ENCODE measurements around the gene SH3BP2.

The SH3BP2 gene

DNA sequence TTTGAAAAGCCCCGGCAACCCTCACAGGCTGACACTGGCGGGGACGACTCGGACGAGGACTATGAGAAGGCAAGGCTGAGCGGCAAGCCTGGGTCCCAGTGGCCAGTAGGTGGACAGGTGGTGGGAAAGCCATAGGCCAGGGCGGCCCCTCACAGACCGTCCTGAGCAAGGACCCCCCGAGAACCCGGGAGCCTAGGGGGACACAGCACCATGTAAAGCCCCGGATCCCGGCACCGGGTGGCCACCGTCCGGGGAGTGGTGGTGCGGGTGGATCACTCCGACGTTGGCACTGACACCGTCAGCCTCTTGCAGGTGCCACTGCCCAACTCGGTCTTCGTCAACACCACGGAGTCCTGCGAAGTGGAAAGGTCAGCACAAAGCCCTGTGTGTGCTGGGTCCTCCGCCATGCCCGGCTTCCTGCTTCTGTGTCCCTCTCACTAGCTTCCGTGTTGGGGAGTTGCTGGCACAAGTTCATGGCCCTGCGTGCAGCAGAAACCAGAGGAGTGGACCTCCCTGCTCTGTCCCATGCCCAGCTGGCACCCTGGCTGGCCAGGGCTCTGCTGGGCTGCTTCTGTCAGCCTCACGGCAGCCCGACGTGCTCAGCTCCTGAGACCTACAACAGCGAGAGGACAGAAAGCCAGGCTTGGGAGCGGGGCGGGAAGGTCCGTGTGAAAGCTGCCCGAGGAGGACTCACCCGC lies 38.9 kb downstream of the SH3BP2 start:
- no peak for DNase-seq (ENCODE audit: low read depth in 2 of 3, low spot score in 2 of 3)

GRCh38 chr4:2832309-2832980 lies 39.6 kb downstream of the SH3BP2 start:
- no peak for DNase-seq (ENCODE audit: low read depth in 2 of 3, low spot score in 2 of 3)

DNA sequence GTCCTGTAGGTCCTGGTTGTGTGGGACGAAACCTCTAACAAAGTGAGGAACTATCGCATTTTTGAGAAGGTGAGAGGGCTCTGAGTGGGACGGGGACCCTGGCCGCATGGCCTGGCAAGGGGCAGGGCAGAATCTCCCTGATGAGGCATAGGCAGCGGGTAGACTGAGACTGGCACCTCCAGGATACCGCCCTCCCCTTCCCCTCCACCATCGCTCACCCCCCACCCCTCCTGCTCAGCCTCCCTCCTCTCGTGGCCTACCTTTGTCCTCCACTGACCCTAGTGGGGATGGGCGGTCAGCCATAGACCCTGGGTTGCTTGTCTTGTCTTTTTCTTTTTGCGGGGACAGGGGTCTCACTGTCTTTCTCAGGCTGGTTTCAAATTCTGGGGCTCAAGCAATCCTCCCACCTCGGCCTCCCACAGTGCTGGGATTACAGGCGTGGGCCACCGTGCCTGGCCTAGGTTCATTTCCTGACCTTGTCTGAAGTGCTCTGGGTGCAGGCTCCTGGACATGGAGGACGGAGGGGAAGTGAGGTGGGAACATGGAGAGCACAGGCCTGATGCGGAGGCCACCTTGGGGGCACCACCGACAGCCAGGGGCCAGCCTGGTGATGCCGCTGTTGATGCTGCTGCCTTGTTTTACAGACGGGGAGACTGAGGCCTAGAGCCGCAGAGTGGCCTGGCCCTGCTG lies 40.2 kb downstream of the SH3BP2 start:
- no peak for DNase-seq (ENCODE audit: low read depth in 2 of 3, low spot score in 2 of 3)

- DNase-seq (ENCODE audit: low read depth in 2 of 3, low spot score in 2 of 3), result no peak
Measured at GRCh38 chr4:2833671-2834000, 40.8 kb downstream of the SH3BP2 start.

DNA sequence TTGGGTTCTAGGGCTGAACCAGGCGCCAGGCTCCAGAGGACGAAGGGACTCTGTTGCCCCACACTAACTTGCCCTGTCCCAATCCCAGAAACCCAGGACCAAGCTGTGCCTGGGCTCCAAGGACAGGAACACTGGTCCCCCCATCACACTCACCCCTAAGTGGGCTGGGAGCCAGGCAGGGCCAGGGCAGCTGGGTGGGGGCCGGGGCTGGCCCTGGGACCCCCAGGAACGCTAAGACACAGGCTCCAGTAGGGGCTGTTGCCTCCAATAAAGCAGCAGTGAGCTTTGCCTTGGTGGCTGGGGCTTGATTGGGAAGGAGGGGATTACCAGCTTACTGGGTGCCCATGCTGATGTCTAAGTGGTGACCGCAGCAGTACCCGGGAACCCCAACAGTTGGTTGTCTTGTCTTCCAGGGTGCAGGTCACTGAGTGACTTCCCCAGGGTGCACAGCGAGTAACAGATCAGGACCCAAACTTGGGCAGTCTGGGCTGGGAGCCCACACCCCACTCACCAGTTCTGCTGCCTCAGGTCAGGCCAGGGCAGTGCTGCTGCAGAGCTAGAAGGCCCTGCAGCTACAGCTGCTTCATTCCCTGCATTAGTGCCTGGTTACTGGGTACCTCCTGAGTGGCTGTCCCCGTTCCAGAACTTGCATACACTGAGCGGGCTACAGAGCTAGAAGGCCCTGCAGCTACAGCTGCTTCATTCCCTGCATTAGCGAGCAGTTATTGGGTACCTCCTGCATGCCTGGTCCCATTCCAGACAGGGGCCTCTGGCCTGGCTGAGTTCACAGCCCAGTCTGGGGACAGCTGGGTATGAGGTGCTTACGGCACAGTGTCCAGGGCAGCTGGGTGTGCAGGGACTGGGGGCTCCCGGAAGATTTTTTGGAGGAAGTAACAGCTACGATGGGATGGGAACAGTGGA lies 41.4 kb downstream of the SH3BP2 start:
- no peak for DNase-seq (ENCODE audit: low read depth in 2 of 3, low spot score in 2 of 3)

DNA sequence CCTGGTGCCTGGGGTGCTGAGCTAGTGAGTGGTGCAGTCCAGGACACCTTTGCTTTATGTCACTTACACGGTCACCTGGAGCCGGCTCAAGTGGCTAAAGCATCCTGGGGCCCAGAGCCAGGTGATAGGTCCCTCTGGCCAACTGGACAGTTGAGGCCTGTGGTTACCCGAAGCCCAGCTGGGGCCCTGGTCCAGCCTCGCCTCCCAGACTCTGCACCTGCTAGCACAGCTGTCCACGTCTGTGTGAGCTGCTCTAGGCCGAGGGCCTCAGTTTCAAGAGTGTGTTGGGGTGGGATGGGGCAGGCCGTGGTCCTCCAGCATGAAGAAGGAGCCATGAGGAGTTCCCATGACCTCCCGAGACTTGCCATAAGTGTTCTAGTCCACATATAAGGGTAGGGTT lies 43.1 kb downstream of the SH3BP2 start:
- no peak for DNase-seq (ENCODE audit: low read depth in 2 of 3, low spot score in 2 of 3)

DNA sequence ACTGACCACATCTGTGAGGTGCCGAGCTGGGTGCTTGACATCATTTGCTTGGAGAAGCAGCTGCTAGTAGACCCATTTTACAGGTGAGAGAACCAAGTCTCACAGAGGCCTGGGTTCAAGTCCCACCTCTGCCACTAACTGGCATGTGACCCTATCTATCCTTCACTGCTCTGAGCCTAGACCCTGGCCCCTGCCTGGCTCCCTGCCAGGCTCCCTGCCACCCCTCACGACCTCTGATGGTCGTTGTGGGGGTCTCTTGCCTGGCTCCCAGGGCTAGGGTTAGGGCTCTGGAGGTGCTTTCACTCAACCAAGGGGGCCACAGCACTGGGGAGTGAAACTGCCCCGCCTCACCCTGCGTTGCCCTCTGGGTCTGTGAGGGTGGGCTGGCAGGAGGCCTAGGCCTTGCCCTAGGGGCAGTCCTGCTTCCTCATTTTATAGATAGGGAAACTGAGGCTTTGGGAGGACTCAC lies 43.5 kb downstream of the SH3BP2 start:
- no peak for DNase-seq (ENCODE audit: low read depth in 2 of 3, low spot score in 2 of 3)

DNA sequence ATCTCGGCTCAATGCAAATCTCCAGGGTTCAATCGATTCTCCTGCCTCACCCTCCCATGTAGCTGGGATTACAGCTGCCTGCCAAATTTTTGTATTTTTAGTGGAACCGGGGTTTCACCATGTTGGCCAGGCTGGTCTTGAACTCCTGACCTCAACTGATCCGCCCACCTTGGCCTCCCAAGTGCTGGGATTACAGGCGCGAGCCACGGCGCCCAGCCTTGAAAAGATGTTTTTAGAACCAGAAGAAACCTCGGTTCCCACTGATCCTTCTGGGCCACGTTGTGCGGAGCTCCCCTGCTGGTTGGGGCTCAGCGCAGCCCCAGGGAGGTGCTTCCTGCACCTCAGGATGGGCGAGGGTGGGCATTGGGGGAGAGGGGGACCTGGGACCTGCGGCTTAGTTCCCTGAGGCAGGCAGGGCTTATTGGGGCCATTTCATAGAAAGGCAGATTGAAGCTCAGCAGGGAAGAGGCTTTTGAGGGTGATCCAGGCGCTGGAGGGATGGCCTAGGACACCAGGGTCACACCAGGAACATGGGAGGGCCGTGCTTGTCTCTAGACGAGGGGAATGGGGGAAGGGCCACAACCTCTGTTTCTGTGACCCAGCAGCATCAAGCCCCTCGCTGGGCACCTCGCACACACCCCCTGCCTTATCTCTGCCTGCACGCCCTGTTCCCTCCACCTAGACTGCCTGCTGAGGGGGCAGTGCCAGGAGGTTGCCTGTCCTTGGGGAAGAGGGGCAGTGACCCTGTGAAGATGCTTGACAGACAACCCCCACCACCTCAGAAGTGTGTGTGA lies 44.4 kb downstream of the SH3BP2 start:
- DNase-seq (ENCODE audit: low read depth in 2 of 3, low spot score in 2 of 3), result no peak

- no peak for DNase-seq (ENCODE audit: low read depth in 2 of 3, low spot score in 2 of 3)
Measured at GRCh38 chr4:2837904-2838496, 45.1 kb downstream of the SH3BP2 start.

DNA sequence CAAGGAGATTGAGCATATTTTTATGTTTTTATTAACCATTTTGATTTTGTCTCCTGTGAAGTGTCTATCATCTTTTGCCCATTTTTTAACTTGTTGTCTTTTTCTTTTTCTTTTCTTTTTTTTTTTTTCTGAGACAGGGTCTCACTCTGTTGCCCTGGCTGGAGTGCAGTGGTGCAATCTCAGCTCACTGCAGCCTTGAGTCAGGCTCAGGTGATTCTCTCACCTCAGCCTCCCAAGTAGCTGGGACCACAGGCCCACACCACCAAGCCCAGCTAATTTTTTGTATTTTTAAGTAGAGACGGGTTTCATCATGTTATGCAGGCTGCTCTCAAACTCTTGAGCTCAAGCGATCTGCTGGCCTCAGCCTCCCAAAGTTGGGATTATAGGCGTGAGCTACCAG lies 46.2 kb downstream of the SH3BP2 start:
- DNase-seq (ENCODE audit: low read depth in 2 of 3, low spot score in 2 of 3), result no peak

DNA sequence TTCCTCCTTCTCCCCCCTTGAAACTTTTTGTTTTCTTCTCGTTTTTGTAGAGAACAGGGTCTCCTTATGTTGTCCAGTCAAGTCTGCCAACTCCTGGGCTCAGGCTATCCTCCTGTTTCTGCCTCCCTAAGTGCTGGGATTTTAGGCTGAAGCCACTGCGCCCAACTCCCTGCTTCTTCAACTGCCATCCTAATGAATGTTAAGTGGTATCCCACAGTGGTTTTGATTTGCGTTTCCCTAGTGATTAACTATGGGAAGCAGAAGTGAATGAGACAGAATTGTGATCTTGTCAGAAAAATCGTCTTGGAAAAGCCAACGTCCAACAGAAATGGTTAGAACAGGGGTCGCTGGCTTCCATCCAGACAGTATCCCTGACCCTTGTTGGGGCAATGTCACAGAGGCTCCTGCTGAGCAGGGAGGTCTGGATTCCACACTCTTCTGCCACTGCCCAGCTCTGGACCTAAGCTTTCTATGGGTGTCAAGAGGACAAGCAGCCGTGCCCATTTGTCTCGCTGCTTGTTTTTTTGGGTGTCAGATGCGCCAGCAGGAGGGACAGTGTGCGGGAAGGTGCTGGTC lies 49.9 kb downstream of the SH3BP2 start:
- no peak for DNase-seq (ENCODE audit: low read depth in 2 of 3, low spot score in 2 of 3)

GRCh38 chr4:2843263-2843940 lies 50.5 kb downstream of the SH3BP2 start, which contains the start of gene ADD1:
ADD1 (plus strand) TSS chr4:2843844; CDS start chr4:2875916, 32,072 bp downstream.
- peak; percentile 96 to 99 (median 98) for DNase-seq (ENCODE audit: low read depth in 2 of 3, low spot score in 2 of 3)

GRCh38 chr4:2843941-2844584 lies 51.2 kb downstream of the SH3BP2 start:
- no peak for DNase-seq (ENCODE audit: low read depth in 2 of 3, low spot score in 2 of 3)

- no peak for DNase-seq (ENCODE audit: low read depth in 2 of 3, low spot score in 2 of 3)
Measured at GRCh38 chr4:2846172-2846571, 53.3 kb downstream of the SH3BP2 start.

- no peak for DNase-seq (ENCODE audit: low read depth in 2 of 3, low spot score in 2 of 3)
Measured at GRCh38 chr4:2847302-2847871, 54.5 kb downstream of the SH3BP2 start.

DNA sequence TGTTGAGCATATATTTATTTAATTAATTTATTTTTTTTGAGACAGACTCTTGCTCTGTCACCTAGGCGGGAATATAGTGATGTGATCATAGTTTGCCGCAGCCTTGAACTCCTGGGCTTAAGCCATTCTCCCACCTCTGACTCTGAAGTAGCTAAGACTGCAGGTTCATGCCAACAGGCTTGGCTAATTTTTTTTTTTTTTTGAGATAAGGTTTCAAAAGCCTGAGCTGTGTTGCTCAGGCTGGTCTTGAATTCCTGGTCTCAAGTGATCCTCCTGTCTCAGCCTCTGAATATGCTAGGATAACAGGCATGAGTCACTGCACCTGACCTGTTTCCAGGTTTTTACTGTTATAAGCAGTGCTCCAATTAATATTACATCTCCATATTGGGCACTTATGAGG lies 55.6 kb downstream of the SH3BP2 start:
- DNase-seq (ENCODE audit: low read depth in 2 of 3, low spot score in 2 of 3), result no peak

- no peak for DNase-seq (ENCODE audit: low read depth in 2 of 3, low spot score in 2 of 3)
Measured at GRCh38 chr4:2849267-2850152, 56.6 kb downstream of the SH3BP2 start.

Data from activated CD8-positive, alpha-beta memory T cell treated with anti-CD3 and anti-CD28 coated beads for 48 hours (primary cell).